PC-9 (cell line): ENCODE results near the gene ZCCHC3.

ENCODE experiments used
- EZH2 ChIP-seq: fragments of 200-600 bp; sonication (generic); IDR thresholded peaks from 2 replicates; pipeline ENCODE4 v1.8.0; 2017; ENCODE audit warnings: antibody characterized with exemption, low read depth
- TF ChIP-seq, protein P1 (sequence below): fragments of 200-600 bp; sonication (generic); conservative IDR thresholded peaks from 2 replicates; pipeline ENCODE4 v1.6.1; 2017; ENCODE audit warnings: mixed run types, antibody characterized with exemption, mild to moderate bottlenecking, moderate library complexity

- TF ChIP-seq, protein P1, sequence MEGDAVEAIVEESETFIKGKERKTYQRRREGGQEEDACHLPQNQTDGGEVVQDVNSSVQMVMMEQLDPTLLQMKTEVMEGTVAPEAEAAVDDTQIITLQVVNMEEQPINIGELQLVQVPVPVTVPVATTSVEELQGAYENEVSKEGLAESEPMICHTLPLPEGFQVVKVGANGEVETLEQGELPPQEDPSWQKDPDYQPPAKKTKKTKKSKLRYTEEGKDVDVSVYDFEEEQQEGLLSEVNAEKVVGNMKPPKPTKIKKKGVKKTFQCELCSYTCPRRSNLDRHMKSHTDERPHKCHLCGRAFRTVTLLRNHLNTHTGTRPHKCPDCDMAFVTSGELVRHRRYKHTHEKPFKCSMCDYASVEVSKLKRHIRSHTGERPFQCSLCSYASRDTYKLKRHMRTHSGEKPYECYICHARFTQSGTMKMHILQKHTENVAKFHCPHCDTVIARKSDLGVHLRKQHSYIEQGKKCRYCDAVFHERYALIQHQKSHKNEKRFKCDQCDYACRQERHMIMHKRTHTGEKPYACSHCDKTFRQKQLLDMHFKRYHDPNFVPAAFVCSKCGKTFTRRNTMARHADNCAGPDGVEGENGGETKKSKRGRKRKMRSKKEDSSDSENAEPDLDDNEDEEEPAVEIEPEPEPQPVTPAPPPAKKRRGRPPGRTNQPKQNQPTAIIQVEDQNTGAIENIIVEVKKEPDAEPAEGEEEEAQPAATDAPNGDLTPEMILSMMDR = no peak
- no peak for TF ChIP-seq EZH2
These were observed 8.2 kb upstream of the ZCCHC3 start for GRCh38 chr20:288956-289692.
